ENCODE data around the gene FMNL2. TPM values are rescaled to one million over a fixed set of nuclear protein-coding genes. Genes with fewer than 3 reads are reported as not detected.

Gene FMNL2
- total RNA-seq, 1 experiment from 2014 or later: 28.1 TPM

DNA sequence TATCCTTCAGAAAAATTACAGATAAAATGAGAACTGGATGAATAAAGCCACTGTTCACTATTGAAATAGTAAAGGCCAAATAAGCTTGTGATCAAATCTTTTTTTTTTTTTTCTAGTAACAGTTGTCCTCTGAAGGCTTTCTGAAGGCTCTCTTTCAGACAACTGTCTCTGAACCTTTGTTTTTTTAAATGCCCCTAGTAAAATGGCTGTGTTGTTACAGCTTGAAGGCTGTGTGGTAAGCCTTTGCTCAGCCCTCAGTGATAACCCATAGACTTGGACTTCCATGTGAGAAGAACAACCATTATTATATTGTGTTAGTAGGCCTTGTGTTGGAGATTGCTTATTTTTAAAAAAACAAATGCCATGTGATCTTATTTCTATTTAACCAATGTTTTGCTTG, 17.6 kb downstream of the FMNL2 start:
- Histone ChIP-seq H3K79me2 (ENCODE audit: insufficient read depth, low read length) (peaks cover 31% of the 10 kb centered on the region), H3K9me2 (ENCODE audit: insufficient read depth) (no peaks in the 10 kb centered on the region), H3K27ac (ENCODE audit: low read depth, low read length) (no peak overlapping the region), H3K4me1 (ENCODE audit: control insufficient read depth in 1 of 2, insufficient read depth in 2 of 2, low read length in 2 of 2) (no peaks in the 10 kb centered on the region; a peak in 1 of 4 replicates), H4K20me1 (ENCODE audit: insufficient read depth) (no peaks in the 10 kb centered on the region), H3K27me3 (ENCODE audit: insufficient read depth, low read length) (no peaks in the 10 kb centered on the region), H2AFZ (ENCODE audit: low read depth, low read length, poor library complexity, severe bottlenecking) (no peak overlapping the region), H3K9me3 (ENCODE audit: control insufficient read depth in 1 of 2, insufficient read depth in 1 of 2, low read depth in 1 of 2, low read length in 2 of 2) (no peaks in the 10 kb centered on the region), H3K9ac (ENCODE audit: low read length) (no peak overlapping the region), H3K4me3 (replicated peaks in 1 of 2; ENCODE audit: low read depth in 1 of 2, low read length in 2 of 2) (no peak overlapping the region), H3K36me3 (ENCODE audit: control insufficient read depth in 1 of 2, insufficient read depth in 2 of 2, low read length in 2 of 2) (no peaks in the 10 kb centered on the region), H3K4me2 (ENCODE audit: low read length) (no peak overlapping the region)
- ATAC-seq: no peak
- ChIA-PET POLR2A (no interaction called here), RAD21 (ENCODE audit: low non-redundant PET in 1 of 2, low total read pairs in 2 of 2, uncharacterized antibody in 2 of 2, unreplicated experiment in 2 of 2) (no interaction called here), CTCF (no interaction called here)
- TF ChIP-seq, protein P1, sequence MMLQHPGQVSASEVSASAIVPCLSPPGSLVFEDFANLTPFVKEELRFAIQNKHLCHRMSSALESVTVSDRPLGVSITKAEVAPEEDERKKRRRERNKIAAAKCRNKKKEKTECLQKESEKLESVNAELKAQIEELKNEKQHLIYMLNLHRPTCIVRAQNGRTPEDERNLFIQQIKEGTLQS (IDR thresholded peaks at IDR 0.05): no peak
- TF ChIP-seq ELF1 (IDR thresholded peaks at IDR 0.05; ENCODE audit: borderline replicate concordance, low read depth) (no peak), TCF7L2 (IDR thresholded peaks at IDR 0.05; ENCODE audit: borderline replicate concordance, extremely low read depth, insufficient read depth, insufficient read length) (no peak), YY1 (IDR thresholded peaks at IDR 0.05; ENCODE audit: extremely low read depth, insufficient replicate concordance, low read depth, low read length) (no peak), CBX3 (IDR thresholded peaks at IDR 0.05; ENCODE audit: low read depth) (no peak)
- intact Hi-C loops (cut with micrococcal nuclease): no loop called here
- BruUV-seq (replicated peaks): no TSS peak
- DNase-seq (ENCODE audit: low read depth, low spot score): no peak

DNA sequence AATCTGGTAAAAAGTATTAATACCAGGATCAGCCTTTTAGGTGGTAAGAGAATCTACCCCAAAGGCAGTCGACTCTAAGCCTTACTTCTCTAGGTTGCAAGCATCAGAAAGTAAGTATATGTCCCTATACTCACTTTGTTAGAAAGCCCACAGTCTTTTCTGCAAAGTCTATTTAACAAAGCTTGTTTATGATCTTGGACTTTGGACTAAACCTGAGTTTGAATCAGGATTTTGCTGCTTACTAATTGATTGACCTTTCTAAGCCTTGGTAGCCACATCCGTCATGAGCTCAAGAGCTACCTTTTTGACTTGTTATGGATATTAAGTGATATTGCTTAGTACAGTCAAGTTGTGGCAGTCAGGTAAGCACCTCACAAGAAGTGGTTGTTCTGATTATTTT, 18.4 kb downstream of the FMNL2 start:
- RAD21 ChIA-PET (ENCODE audit: low non-redundant PET in 1 of 2, low total read pairs in 2 of 2, uncharacterized antibody in 2 of 2, unreplicated experiment in 2 of 2): no interaction called here
- POLR2A ChIA-PET: no interaction called here
- no peak overlapping the region for H3K27ac ChIP-seq (ENCODE audit: low read depth, low read length)
- no peak for ATAC-seq
- H2AFZ ChIP-seq (ENCODE audit: low read depth, low read length, poor library complexity, severe bottlenecking): no peak overlapping the region
- intact Hi-C loops (cut with micrococcal nuclease): no loop called here
- no peaks in the 10 kb centered on the region for H3K36me3 ChIP-seq (ENCODE audit: control insufficient read depth in 1 of 2, insufficient read depth in 2 of 2, low read length in 2 of 2)
- no peak overlapping the region for H3K9ac ChIP-seq (ENCODE audit: low read length)
- BruUV-seq (replicated peaks): no TSS peak
- no peaks in the 10 kb centered on the region for H3K9me3 ChIP-seq (ENCODE audit: control insufficient read depth in 1 of 2, insufficient read depth in 1 of 2, low read depth in 1 of 2, low read length in 2 of 2)
- no peaks in the 10 kb centered on the region; a peak in 1 of 4 replicates for H3K4me1 ChIP-seq (ENCODE audit: control insufficient read depth in 1 of 2, insufficient read depth in 2 of 2, low read length in 2 of 2)
- no peaks in the 10 kb centered on the region for H4K20me1 ChIP-seq (ENCODE audit: insufficient read depth)
- TF ChIP-seq EZH2phosphoT487 (IDR thresholded peaks at IDR 0.05; ENCODE audit: borderline replicate concordance) (no peak), POLR2AphosphoS5 (IDR thresholded peaks at IDR 0.05; ENCODE audit: low read depth, low read length) (no peak), EGR1 (IDR thresholded peaks at IDR 0.05; ENCODE audit: low read depth) (no peak), SP1 (IDR thresholded peaks at IDR 0.05; ENCODE audit: low read depth) (no peak)
- TF ChIP-seq, protein P1 (IDR thresholded peaks at IDR 0.05): no peak
- TF ChIP-seq, protein P2, sequence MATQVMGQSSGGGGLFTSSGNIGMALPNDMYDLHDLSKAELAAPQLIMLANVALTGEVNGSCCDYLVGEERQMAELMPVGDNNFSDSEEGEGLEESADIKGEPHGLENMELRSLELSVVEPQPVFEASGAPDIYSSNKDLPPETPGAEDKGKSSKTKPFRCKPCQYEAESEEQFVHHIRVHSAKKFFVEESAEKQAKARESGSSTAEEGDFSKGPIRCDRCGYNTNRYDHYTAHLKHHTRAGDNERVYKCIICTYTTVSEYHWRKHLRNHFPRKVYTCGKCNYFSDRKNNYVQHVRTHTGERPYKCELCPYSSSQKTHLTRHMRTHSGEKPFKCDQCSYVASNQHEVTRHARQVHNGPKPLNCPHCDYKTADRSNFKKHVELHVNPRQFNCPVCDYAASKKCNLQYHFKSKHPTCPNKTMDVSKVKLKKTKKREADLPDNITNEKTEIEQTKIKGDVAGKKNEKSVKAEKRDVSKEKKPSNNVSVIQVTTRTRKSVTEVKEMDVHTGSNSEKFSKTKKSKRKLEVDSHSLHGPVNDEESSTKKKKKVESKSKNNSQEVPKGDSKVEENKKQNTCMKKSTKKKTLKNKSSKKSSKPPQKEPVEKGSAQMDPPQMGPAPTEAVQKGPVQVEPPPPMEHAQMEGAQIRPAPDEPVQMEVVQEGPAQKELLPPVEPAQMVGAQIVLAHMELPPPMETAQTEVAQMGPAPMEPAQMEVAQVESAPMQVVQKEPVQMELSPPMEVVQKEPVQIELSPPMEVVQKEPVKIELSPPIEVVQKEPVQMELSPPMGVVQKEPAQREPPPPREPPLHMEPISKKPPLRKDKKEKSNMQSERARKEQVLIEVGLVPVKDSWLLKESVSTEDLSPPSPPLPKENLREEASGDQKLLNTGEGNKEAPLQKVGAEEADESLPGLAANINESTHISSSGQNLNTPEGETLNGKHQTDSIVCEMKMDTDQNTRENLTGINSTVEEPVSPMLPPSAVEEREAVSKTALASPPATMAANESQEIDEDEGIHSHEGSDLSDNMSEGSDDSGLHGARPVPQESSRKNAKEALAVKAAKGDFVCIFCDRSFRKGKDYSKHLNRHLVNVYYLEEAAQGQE (IDR thresholded peaks at IDR 0.05; ENCODE audit: low read depth): no peak
- CTCF ChIA-PET: no interaction called here
- no peaks in the 10 kb centered on the region for H3K9me2 ChIP-seq (ENCODE audit: insufficient read depth)
- no peak overlapping the region for H3K4me3 ChIP-seq (replicated peaks in 1 of 2; ENCODE audit: low read depth in 1 of 2, low read length in 2 of 2)
- peaks cover 23% of the 10 kb centered on the region for H3K79me2 ChIP-seq (ENCODE audit: insufficient read depth, low read length)
- no peak overlapping the region for H3K4me2 ChIP-seq (ENCODE audit: low read length)
- no peaks in the 10 kb centered on the region for H3K27me3 ChIP-seq (ENCODE audit: insufficient read depth, low read length)
- DNase-seq (ENCODE audit: low read depth, low spot score): no peak

Measured in HCT116 (cell line).